ENCODE results near the gene CNPY4.

GRCh38 chr7:100091411-100092181 lies 27.8 kb upstream of the CNPY4 start:
- TF ChIP-seq POLR2A (IDR thresholded peaks at IDR 0.05; ENCODE audit: low read depth, low read length) (peak; percentile 65; the same call in 1 of the 2 replicates), POLR2AphosphoS5 (IDR thresholded peaks at IDR 0.05; ENCODE audit: low read depth, low read length) (peak; percentile 83)
